ENCODE data around the gene AKR1D1.

GRCh38 chr7:138116141-138116540 lies 39.9 kb downstream of the AKR1D1 start:
- TF ChIP-seq ZFP36 (IDR thresholded peaks at IDR 0.05; ENCODE audit: borderline replicate concordance, low read depth, low read length, partially characterized antibody) (no peak), ELF4 (CRISPR knock-in tag; IDR thresholded peaks at IDR 0.05; ENCODE audit: borderline replicate concordance) (no peak), CTCF (CRISPR knock-in tag; IDR thresholded peaks at IDR 0.05) (no peak), ZNF30 (CRISPR knock-in tag; IDR thresholded peaks at IDR 0.05) (no peak), GTF2F1 (IDR thresholded peaks at IDR 0.05; ENCODE audit: low read length) (no peak), MYC (CRISPR knock-in tag; IDR thresholded peaks at IDR 0.05; ENCODE audit: borderline replicate concordance) (no peak), MLX (CRISPR knock-in tag; IDR thresholded peaks at IDR 0.05) (no peak)

All from HepG2 (cell line).